Sigmoid colon (tissue), 4 donors: Measurements from ENCODE around the gene NPB.

Experiments
- EP300 ChIP-seq, 4 donors: sonication (generic); formaldehyde crosslinking; IDR thresholded peaks; one replicate each; pipeline ENCODE4 v1.6.1; 2017; ENCODE audit warnings: antibody characterized with exemption in 4 of 4
- POLR2A ChIP-seq, 2 donors: fragments of 450-650 bp; IDR thresholded peaks; one replicate each; pipeline ENCODE4 v1.6.1; 2016; ENCODE audit warnings: antibody characterized with exemption in 2 of 2, mild to moderate bottlenecking in 2 of 2, moderate library complexity in 2 of 2
- POLR2AphosphoS5 ChIP-seq, 4 donors: sonication (generic); formaldehyde crosslinking; IDR thresholded peaks; one replicate each; pipeline ENCODE4 v1.6.1; 2017; ENCODE audit warnings: antibody characterized with exemption in 4 of 4
- TF ChIP-seq, protein P1 (sequence below), 4 experiments: fragments of 450-650 bp in 3 of 4; fragments of 200-600 bp in 1 of 4; IDR thresholded peaks; one replicate each; pipeline ENCODE4 v1.5.1; 2016 to 2019; ENCODE audit warnings: antibody characterized with exemption in 4 of 4, mild to moderate bottlenecking in 3 of 4, moderate library complexity in 2 of 4

DNA sequence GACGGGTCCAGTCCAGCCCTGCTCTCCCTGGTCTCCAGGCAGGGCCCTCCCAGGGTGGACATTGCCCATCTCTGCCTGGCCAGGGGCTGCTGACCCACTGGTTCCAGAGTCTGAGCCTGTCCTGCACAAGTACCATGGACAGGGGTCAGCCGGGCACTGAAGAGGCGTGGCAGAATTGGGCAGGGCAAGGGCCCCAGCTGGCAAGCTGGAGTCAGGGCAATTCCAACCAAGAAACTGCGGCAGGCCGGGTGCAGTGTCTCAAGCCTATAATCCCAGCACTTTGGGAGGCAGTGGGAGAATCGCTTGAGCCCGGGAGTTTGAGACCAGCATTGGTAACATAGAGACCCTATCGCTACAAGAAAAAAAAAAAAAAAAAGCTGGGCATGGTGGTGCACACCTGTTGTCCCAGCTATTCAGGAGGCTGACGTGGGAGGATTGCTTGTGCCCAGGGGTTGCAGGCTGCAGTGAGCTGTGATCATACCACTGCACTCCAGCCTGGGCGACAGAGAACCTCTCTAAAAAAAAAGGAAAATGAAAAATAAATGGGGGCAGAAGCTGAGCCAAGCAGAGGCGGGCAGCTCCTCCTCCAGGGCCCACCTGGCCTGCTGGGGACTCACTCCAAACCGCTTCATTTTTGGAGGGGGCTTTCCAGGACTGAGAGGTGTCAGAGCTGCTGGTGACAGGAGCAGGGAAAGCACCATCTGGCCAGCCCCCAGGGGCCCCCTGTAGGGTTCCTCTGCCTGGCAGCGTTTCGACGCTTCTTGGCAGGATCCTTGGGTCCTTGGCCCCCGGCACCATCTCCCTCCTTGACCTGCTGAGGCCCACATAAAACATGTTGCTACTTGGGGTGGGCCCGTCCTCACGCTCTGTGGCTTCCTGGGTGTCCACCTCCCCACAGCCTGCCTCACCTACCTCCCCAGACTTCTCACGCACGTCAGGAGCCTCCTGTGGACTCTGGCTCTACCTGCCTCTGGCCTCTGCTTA is 28.4 kb downstream of the NPB start:
- TF ChIP-seq POLR2A (IDR thresholded peaks at IDR 0.05) (no peak), POLR2AphosphoS5 (IDR thresholded peaks at IDR 0.05) (no peak), EP300 (IDR thresholded peaks at IDR 0.05) (no peak)
- TF ChIP-seq, protein P1, sequence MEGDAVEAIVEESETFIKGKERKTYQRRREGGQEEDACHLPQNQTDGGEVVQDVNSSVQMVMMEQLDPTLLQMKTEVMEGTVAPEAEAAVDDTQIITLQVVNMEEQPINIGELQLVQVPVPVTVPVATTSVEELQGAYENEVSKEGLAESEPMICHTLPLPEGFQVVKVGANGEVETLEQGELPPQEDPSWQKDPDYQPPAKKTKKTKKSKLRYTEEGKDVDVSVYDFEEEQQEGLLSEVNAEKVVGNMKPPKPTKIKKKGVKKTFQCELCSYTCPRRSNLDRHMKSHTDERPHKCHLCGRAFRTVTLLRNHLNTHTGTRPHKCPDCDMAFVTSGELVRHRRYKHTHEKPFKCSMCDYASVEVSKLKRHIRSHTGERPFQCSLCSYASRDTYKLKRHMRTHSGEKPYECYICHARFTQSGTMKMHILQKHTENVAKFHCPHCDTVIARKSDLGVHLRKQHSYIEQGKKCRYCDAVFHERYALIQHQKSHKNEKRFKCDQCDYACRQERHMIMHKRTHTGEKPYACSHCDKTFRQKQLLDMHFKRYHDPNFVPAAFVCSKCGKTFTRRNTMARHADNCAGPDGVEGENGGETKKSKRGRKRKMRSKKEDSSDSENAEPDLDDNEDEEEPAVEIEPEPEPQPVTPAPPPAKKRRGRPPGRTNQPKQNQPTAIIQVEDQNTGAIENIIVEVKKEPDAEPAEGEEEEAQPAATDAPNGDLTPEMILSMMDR (IDR thresholded peaks at IDR 0.05) = no peak
